ENCODE measurements around the gene PXMP2.

Gene PXMP2

DNA sequence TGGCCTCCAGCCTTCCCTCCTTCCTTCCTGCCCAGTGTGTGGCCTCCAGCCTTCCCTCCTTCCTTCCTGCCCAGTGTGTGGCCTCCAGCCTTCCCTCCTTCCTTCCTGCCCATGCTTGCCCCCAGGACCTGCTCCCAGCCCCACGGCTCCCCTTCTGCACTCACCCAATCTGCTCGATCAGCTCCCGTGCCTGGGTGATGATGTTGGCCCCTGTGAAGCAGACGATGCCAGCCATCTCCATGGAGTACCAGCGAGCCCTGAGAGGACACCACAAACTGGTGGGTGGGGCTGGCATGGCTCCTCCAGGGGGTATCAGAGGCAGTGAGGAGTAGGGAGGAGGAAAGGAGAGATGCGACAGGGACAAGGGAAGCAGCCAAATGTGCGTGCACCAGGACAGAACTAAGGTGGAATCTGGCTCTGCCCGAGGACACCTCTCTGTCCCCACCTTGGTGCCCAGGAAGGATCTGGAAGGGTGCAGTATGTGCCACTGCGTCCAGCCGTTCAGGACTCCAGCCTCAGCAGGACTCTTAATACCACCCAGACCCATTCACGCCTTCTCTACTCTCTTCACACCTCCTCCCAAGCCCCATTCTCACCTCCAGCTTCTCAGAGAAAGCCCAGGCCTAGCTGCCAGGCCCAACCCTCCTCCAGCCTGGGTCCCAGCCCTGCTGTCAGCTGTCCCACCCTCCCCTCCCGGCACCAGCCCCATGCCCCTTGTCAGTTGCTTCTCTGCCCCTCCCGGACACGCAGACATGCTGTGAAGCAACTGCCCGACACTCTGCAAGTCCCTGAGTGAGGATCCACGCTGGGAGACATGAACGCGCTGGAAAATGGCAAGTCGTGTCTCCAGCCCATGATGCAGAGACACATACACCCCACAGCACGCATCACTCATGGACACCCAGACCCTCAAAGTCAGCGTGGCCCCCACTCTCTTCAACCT lies 22.9 kb upstream of the PXMP2 start:
- H3K27me3 ChIP-seq, result no peaks in the 10 kb centered on the region
- TF ChIP-seq, protein P1, sequence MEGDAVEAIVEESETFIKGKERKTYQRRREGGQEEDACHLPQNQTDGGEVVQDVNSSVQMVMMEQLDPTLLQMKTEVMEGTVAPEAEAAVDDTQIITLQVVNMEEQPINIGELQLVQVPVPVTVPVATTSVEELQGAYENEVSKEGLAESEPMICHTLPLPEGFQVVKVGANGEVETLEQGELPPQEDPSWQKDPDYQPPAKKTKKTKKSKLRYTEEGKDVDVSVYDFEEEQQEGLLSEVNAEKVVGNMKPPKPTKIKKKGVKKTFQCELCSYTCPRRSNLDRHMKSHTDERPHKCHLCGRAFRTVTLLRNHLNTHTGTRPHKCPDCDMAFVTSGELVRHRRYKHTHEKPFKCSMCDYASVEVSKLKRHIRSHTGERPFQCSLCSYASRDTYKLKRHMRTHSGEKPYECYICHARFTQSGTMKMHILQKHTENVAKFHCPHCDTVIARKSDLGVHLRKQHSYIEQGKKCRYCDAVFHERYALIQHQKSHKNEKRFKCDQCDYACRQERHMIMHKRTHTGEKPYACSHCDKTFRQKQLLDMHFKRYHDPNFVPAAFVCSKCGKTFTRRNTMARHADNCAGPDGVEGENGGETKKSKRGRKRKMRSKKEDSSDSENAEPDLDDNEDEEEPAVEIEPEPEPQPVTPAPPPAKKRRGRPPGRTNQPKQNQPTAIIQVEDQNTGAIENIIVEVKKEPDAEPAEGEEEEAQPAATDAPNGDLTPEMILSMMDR (IDR thresholded peaks at IDR 0.05; ENCODE audit: low read depth, low read length), result no peak
- H3K4me3 ChIP-seq (ENCODE audit: low read depth, low read length), result no peak overlapping the region
- H3K4me1 ChIP-seq, result no peaks in the 10 kb centered on the region
- H3K36me3 ChIP-seq, result peaks cover 94% of the 10 kb centered on the region
- DNase-seq, result no peak
- H3K9me3 ChIP-seq, result no peaks in the 10 kb centered on the region

DNA sequence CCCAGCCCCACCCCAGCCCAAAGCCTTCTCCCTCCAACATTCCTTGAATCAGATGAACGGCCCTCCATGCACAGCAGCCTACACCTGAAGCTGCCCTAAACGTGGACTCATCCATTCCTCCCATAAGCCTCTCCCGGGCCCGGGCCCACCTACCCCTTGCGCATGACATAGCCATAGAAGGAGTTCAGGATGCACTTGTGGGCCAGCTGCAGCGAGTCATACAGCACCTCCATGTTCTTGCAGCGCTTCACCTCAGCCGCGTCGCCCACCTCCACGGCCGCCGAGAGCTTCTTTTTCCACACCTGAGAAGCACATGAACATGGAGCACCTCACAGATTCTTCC lies 22.3 kb upstream of the PXMP2 start:
- TF ChIP-seq, protein P1 (IDR thresholded peaks at IDR 0.05; ENCODE audit: low read depth, low read length), result no peak
- Histone ChIP-seq H3K4me3 (ENCODE audit: low read depth, low read length) (no peak overlapping the region), H3K36me3 (peaks cover 95% of the 10 kb centered on the region)

DNA sequence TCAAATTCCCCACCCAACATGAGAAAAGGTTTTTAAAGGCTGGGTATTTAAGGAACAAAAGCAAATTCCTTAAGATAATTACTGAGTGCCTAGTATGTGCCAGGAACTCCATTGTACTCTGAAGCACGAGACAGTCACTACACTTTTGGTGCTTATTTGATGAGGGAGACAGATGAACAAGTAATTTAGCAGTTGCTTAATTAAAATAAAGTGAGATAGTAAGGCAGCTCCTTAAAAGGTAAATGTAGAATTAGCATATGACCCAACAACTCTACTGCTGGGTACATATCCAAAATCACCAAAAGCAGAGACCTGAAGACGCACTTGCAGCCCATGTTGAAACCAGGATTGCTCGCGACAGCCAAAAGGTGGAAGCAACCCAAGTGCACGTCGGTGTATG lies 21.6 kb upstream of the PXMP2 start:
- Histone ChIP-seq H3K4me3 (ENCODE audit: low read depth, low read length) (no peak overlapping the region), H3K36me3 (peaks cover 95% of the 10 kb centered on the region), H3K27me3 (no peaks in the 10 kb centered on the region), H3K9me3 (no peaks in the 10 kb centered on the region), H3K4me1 (no peaks in the 10 kb centered on the region)
- TF ChIP-seq, protein P1 (IDR thresholded peaks at IDR 0.05; ENCODE audit: low read depth, low read length), result no peak
- no peak for DNase-seq

More for the DNA sequence above, 22.3 kb upstream of the PXMP2 start:
- no peak for DNase-seq
- H3K27me3 ChIP-seq, result no peaks in the 10 kb centered on the region
- no peaks in the 10 kb centered on the region for H3K9me3 ChIP-seq
- H3K4me1 ChIP-seq, result no peaks in the 10 kb centered on the region

DNA sequence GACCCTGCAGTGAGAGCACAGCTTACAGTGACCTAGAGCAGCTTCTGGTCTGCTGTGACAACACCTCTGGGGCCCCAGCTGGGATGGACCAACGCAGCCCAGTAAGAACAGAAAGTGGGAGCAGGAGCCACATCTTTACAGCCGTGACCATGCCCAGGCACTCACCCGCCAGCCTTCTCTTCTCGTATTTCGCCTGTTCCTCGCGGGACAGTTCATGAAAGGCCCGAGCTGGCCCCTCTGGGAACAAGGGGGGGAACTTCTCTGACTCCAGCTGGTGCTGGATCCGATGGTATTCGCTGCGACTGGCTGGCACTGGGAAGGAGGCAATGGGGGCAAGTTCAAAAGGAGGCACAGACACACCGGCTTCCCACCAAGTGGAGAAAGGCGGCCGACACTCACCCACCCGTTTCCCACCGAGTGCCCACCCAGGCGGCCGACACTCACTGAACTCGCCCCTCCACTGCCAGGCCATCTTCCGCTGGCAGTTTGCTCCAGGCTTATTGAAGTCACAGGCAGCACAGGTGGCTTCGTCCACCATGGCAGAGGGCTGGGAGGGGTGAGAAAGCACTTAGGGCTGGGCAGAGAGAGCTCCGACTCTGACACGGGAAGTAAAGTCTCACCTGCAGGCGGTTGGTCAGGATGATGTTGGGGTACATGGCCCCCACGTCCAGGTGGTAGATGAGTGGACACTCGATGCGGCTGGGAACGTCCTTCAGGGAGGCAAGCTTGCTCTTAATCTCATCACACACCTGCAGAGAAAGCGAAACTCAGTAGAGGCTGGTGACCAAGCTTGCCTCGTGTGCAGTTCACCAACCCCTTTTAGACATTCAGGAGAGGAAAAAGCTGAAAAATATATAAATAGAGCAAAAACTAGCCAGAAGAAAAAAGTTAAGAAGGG lies 18.9 kb upstream of the PXMP2 start:
- Histone ChIP-seq H3K9me3 (no peaks in the 10 kb centered on the region), H3K4me3 (ENCODE audit: low read depth, low read length) (no peak overlapping the region), H3K4me1 (no peaks in the 10 kb centered on the region), H3K36me3 (peaks cover 88% of the 10 kb centered on the region), H3K27me3 (no peaks in the 10 kb centered on the region)
- TF ChIP-seq, protein P1 (IDR thresholded peaks at IDR 0.05; ENCODE audit: low read depth, low read length), result no peak
- no peak for DNase-seq

DNA sequence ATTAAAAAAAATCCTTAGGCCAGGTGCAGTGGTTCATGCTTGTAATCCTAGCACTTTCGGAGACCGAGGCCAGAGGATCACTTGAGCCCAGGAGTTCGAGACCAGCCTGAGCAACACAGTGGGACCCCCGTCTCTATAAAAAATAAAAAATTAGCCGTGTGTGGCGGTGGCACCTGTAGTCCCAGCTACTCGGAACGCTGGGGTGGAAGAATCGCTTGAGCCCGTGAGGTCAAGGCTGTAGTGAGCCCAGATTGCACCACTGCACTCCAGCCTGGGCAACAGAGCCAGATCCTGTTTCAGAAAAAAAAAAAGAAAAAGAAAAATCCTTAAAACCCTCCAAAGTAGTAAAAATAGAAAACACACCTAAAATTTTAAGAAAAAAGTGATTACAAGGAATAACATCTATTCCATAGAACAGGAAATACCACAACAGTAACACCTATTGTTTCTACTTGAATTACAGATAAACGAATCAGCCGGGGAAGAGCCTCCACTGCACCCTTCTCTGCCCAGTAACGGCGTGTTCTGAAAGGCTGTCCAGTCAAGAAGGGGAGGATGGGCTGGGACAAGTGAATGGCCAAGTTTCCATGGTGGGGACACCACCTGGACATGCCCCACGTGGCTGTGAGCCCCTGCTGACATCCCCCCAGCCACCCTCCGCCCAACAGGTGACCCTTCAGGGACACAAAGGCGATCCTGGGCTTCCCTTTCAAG lies 18.1 kb upstream of the PXMP2 start:
- Histone ChIP-seq H3K9me3 (no peaks in the 10 kb centered on the region), H3K36me3 (peaks cover 86% of the 10 kb centered on the region), H3K4me1 (no peaks in the 10 kb centered on the region), H3K27me3 (no peaks in the 10 kb centered on the region), H3K4me3 (ENCODE audit: low read depth, low read length) (no peak overlapping the region)
- TF ChIP-seq, protein P1 (IDR thresholded peaks at IDR 0.05; ENCODE audit: low read depth, low read length), result no peak
- DNase-seq, result no peak
